ENCODE results near the gene KIF13A. TPM values are rescaled to one million over a fixed set of nuclear protein-coding genes. Genes with fewer than 3 reads are reported as not detected.

Gene KIF13A
- total and polyA plus RNA-seq, 2 donors (not counting 3 experiments of a cell fraction or from before 2014, with no cell fraction given) = 24.9 to 65.8 TPM

DNA sequence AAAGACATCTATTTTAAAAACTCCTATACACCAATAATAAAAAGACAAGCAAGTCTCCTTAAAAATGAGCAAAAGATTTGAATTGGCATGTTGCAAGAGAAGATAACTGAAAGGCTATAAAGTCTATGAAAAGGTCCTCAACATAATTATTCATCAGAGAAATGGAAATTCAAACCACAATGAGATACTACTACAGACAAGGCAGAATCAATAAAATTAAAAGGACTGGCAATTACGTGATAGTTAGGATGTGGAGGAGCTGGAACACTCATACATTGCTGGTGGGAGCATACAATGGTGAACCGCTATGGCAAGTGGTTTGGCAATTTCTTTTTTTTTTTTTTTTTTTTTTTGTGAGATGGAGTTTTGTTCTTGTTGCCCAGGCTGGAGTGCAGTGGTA, 43.8 kb upstream of the KIF13A start:
- no peaks in the 10 kb centered on the region for H3K9me3 ChIP-seq (replicated peaks; ENCODE audit: control insufficient read depth, insufficient read depth, low read length)
- DNase-seq (ENCODE audit: low read depth, low spot score) (no peak), FAIRE-seq (no peak)
- no peaks in the 10 kb centered on the region for H3K27me3 ChIP-seq (ENCODE audit: control insufficient read depth in 2 of 2, insufficient read depth in 2 of 2, low read length in 2 of 2)
- H3K36me3 ChIP-seq (ENCODE audit: control insufficient read depth in 2 of 2, extremely low read depth in 1 of 2, insufficient read depth in 2 of 2, low read length in 2 of 2) = no peaks in the 10 kb centered on the region
- no peaks in the 10 kb centered on the region for H4K20me1 ChIP-seq (replicated peaks; ENCODE audit: control insufficient read depth, extremely low read depth, insufficient read depth, low read length)
- no peak overlapping the region for H2AFZ ChIP-seq (ENCODE audit: low read depth, low read length)
- no peaks in the 10 kb centered on the region for H3K9me1 ChIP-seq (replicated peaks; ENCODE audit: control insufficient read depth, extremely low read depth, insufficient read depth, low read length)
- no peaks in the 10 kb centered on the region for H3K79me2 ChIP-seq (ENCODE audit: control insufficient read depth, insufficient read depth, low read length)
- H3K27ac ChIP-seq (ENCODE audit: insufficient read depth, low read depth, low read length) = no peak overlapping the region
- H3K4me2 ChIP-seq (ENCODE audit: insufficient read depth, low read length) = no peak overlapping the region
- ChIA-PET CTCF (no interaction called here), POLR2A (no interaction called here)
- dilution Hi-C loops (cut with MboI; ENCODE audit: extremely low pct_ligation_motif_present, low sequenced_read_pairs) = no loop called here
- no peaks in the 10 kb centered on the region for H3K4me1 ChIP-seq (ENCODE audit: control insufficient read depth, extremely low read depth, insufficient read depth, low read length)
- TF ChIP-seq MYC (IDR thresholded peaks at IDR 0.05; ENCODE audit: low read depth, low read length) = no peak
- no peak for TF ChIP-seq POLR2A (IDR thresholded peaks at IDR 0.05; ENCODE audit: low read depth, low read length)
- no peak for TF ChIP-seq EZH2 (IDR thresholded peaks at IDR 0.05; ENCODE audit: borderline replicate concordance, low read depth, low read length, severe bottlenecking)
- no peak for TF ChIP-seq FOS (IDR thresholded peaks at IDR 0.05; ENCODE audit: borderline replicate concordance, insufficient read depth, low read length)
- TF ChIP-seq, protein P1, sequence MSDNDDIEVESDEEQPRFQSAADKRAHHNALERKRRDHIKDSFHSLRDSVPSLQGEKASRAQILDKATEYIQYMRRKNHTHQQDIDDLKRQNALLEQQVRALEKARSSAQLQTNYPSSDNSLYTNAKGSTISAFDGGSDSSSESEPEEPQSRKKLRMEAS (IDR thresholded peaks at IDR 0.05; ENCODE audit: insufficient read depth, insufficient read length) = no peak
- no peak for TF ChIP-seq GATA2 (IDR thresholded peaks at IDR 0.05; ENCODE audit: insufficient read depth, insufficient read length, low read depth, low read length)
- TF ChIP-seq POLR2AphosphoS5 (IDR thresholded peaks at IDR 0.05; ENCODE audit: insufficient read depth, low read depth, low read length) = no peak
- TF ChIP-seq JUN (IDR thresholded peaks at IDR 0.05; ENCODE audit: borderline replicate concordance, insufficient read depth, insufficient read length, low read depth) = no peak
- TF ChIP-seq, protein P2, sequence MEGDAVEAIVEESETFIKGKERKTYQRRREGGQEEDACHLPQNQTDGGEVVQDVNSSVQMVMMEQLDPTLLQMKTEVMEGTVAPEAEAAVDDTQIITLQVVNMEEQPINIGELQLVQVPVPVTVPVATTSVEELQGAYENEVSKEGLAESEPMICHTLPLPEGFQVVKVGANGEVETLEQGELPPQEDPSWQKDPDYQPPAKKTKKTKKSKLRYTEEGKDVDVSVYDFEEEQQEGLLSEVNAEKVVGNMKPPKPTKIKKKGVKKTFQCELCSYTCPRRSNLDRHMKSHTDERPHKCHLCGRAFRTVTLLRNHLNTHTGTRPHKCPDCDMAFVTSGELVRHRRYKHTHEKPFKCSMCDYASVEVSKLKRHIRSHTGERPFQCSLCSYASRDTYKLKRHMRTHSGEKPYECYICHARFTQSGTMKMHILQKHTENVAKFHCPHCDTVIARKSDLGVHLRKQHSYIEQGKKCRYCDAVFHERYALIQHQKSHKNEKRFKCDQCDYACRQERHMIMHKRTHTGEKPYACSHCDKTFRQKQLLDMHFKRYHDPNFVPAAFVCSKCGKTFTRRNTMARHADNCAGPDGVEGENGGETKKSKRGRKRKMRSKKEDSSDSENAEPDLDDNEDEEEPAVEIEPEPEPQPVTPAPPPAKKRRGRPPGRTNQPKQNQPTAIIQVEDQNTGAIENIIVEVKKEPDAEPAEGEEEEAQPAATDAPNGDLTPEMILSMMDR (IDR thresholded peaks at IDR 0.05; ENCODE audit: extremely low read depth in 1 of 2, insufficient read depth in 1 of 2, low read depth in 1 of 2, low read length in 2 of 2) = no peak
- no peak overlapping the region for H3K4me3 ChIP-seq (replicated peaks in 1 of 3; ENCODE audit: insufficient read depth in 1 of 3, low read depth in 1 of 3, low read length in 3 of 3)
- no TSS peak for BruUV-seq (replicated peaks)
- intact Hi-C loops (cut with micrococcal nuclease) = no loop called here
- no peak overlapping the region for H3K9ac ChIP-seq (replicated peaks; ENCODE audit: extremely low read depth, insufficient read depth, low read length)

Data from endothelial cell of umbilical vein (primary cell).